Astrocyte (in vitro differentiated cells and primary cell): Measurements from ENCODE around the gene AOAH. TPM values are rescaled to one million over a fixed set of nuclear protein-coding genes. Genes with fewer than 3 reads are reported as not detected.

Source experiments
- DNase-seq: peaks from one replicate; pipeline ENCODE4 v3.0.0-alpha.2; 2010; ENCODE audit warnings: low read depth
- FAIRE-seq: peaks from 2 replicates; lab custom pipeline; 2011; peaks lifted over from hg19 to GRCh38; lab: Jason Lieb, UNC
- H2AFZ ChIP-seq: 2 replicates; pipeline ENCODE4 v1.6.0; 2012; ENCODE audit warnings: low read depth, low read length, inconsistent platforms
- H3K27ac ChIP-seq: 2 replicates; pipeline ENCODE4 v1.5.1; 2011; ENCODE audit warnings: low read depth, low read length, inconsistent platforms
- H3K27me3 ChIP-seq: 2 replicates; pipeline ENCODE4 v1.6.0; 2011; ENCODE audit warnings: low read length, inconsistent platforms; ENCODE audit not compliant: insufficient read depth
- H3K36me3 ChIP-seq: 2 replicates; pipeline ENCODE4 v1.5.1; 2011; ENCODE audit warnings: low read length, inconsistent platforms; ENCODE audit not compliant: insufficient read depth
- H3K4me1 ChIP-seq: 2 replicates; pipeline ENCODE4 v1.5.1; 2011; ENCODE audit warnings: low read length, inconsistent platforms; ENCODE audit not compliant: insufficient read depth
- H3K4me2 ChIP-seq: 2 replicates; pipeline ENCODE4 v1.6.0; 2012; ENCODE audit warnings: low read length, inconsistent platforms
- H3K4me3 ChIP-seq: 2 replicates; pipeline ENCODE4 v1.5.1; 2011; ENCODE audit warnings: low read depth, mild to moderate bottlenecking, low read length, inconsistent platforms; ENCODE audit not compliant: insufficient read depth
- H3K79me2 ChIP-seq: 2 replicates; pipeline ENCODE4 v1.6.0; 2012; ENCODE audit warnings: mild to moderate bottlenecking, low read length, inconsistent platforms; ENCODE audit not compliant: insufficient read depth
- H3K9ac ChIP-seq: 2 replicates; pipeline ENCODE4 v1.6.0; 2012; ENCODE audit warnings: mild to moderate bottlenecking, low read length, inconsistent platforms
- H3K9me3 ChIP-seq: 2 replicates; pipeline ENCODE4 v1.5.1; 2012; ENCODE audit warnings: low read depth, mild to moderate bottlenecking, low read length, inconsistent platforms; ENCODE audit not compliant: insufficient read depth
- H4K20me1 ChIP-seq: 2 replicates; pipeline ENCODE4 v1.6.0; 2012; ENCODE audit warnings: low read length, inconsistent platforms; ENCODE audit not compliant: insufficient read depth
- H3K27ac Mint-ChIP-seq: one replicate; pipeline ENCODE4 v1.8.0; 2021; ENCODE audit warnings: mild to moderate bottlenecking, mixed read lengths; ENCODE audit not compliant: unreplicated experiment
- H3K27me3 Mint-ChIP-seq: one replicate; pipeline ENCODE4 v1.8.0; 2021; ENCODE audit warnings: low read depth, mixed read lengths; ENCODE audit not compliant: unreplicated experiment
- H3K36me3 Mint-ChIP-seq: one replicate; pipeline ENCODE4 v1.8.0; 2021; ENCODE audit warnings: low read depth, mixed read lengths; ENCODE audit not compliant: unreplicated experiment
- H3K4me1 Mint-ChIP-seq: one replicate; pipeline ENCODE4 v1.8.0; 2021; ENCODE audit warnings: low read depth, mixed read lengths; ENCODE audit not compliant: unreplicated experiment
- H3K4me3 Mint-ChIP-seq: one replicate; pipeline ENCODE4 v1.8.0; 2021; ENCODE audit warnings: mild to moderate bottlenecking, moderate library complexity, mixed read lengths; ENCODE audit not compliant: unreplicated experiment
- H3K9me3 Mint-ChIP-seq: one replicate; pipeline ENCODE4 v1.8.0; 2021; ENCODE audit warnings: mild to moderate bottlenecking, mixed read lengths; ENCODE audit not compliant: unreplicated experiment
- EZH2 ChIP-seq: IDR thresholded peaks from 2 replicates; pipeline ENCODE4 v1.6.1; 2012; ENCODE audit warnings: mild to moderate bottlenecking, low read length, inconsistent platforms; ENCODE audit not compliant: insufficient read depth
- total RNA-seq: library from RNA; stranded (reverse); gene quantifications from 2 replicates; pipeline ENCODE4 v1.2.1, GENCODE V29; 2021
- TF ChIP-seq, protein P1 (sequence below): IDR thresholded peaks from 2 replicates; pipeline ENCODE4 v1.5.1; 2011; ENCODE audit warnings: low read depth, mild to moderate bottlenecking, inconsistent platforms, low read length, moderate library complexity; ENCODE audit not compliant: insufficient read depth

AOAH gene
- total RNA-seq, 1 donor from 2014 or later = not detected

DNA sequence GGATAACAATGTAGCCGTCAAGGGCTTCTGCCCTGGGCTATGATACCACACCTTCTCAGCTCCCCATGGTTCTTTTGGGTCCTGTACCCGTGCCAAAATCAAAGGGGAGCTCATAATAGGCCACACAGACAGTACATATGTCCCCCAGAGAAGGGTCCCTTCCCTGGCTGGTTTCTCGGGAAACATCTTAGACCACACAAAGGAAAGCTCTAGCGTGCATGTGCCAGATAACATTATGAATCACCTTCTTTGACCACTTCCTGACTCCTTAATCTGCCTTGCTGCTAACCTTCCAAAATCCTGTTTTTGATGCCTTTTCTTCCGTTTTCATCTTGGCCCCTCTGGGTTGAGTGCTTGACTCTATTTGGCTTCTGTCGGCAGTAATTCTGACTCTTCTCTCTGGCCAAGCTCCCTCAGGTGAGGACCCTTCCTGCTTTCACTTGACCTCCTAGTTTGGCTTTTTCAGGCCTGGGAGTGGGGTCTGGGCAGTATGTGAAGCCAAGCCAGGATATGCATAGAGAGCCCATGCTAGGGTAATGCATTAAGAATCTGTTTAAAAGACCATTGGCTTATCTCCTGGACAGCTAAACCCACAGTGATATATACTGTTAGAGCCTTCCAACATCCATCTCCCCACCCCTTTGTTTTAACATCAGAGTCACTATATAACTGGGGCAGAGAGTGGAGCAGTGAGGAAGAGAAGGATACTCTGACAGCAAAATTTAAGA lies 249.8 kb downstream of the AOAH start:
- TF ChIP-seq EZH2 = no peak
- TF ChIP-seq, protein P1, sequence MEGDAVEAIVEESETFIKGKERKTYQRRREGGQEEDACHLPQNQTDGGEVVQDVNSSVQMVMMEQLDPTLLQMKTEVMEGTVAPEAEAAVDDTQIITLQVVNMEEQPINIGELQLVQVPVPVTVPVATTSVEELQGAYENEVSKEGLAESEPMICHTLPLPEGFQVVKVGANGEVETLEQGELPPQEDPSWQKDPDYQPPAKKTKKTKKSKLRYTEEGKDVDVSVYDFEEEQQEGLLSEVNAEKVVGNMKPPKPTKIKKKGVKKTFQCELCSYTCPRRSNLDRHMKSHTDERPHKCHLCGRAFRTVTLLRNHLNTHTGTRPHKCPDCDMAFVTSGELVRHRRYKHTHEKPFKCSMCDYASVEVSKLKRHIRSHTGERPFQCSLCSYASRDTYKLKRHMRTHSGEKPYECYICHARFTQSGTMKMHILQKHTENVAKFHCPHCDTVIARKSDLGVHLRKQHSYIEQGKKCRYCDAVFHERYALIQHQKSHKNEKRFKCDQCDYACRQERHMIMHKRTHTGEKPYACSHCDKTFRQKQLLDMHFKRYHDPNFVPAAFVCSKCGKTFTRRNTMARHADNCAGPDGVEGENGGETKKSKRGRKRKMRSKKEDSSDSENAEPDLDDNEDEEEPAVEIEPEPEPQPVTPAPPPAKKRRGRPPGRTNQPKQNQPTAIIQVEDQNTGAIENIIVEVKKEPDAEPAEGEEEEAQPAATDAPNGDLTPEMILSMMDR = no peak
- peaks cover 12% of the 10 kb centered on the region for H3K4me1 ChIP-seq
- no peaks in the 10 kb centered on the region for H3K36me3 ChIP-seq
- FAIRE-seq = no peak
- H3K27ac Mint-ChIP-seq = peak overlapping the region; percentile 38
- peak overlapping the region; percentile 62 for H2AFZ ChIP-seq
- H3K4me3 ChIP-seq = peak overlapping the region; percentile 18
- H3K9me3 Mint-ChIP-seq = peaks cover 2% of the 10 kb centered on the region
- H3K9ac ChIP-seq = peak overlapping the region; percentile 17
- H3K9me3 ChIP-seq = no peaks in the 10 kb centered on the region
- no peaks in the 10 kb centered on the region for H4K20me1 ChIP-seq
- H3K27me3 Mint-ChIP-seq = peaks cover 1% of the 10 kb centered on the region
- no peaks in the 10 kb centered on the region for H3K36me3 Mint-ChIP-seq
- DNase-seq = peak; percentile 73
- H3K27me3 ChIP-seq = no peaks in the 10 kb centered on the region
- H3K79me2 ChIP-seq = no peaks in the 10 kb centered on the region
- H3K4me2 ChIP-seq = peak overlapping the region; percentile 66
- peaks cover 5% of the 10 kb centered on the region for H3K4me1 Mint-ChIP-seq
- no peak overlapping the region for H3K4me3 Mint-ChIP-seq
- H3K27ac ChIP-seq = peak overlapping the region; percentile 68

DNA sequence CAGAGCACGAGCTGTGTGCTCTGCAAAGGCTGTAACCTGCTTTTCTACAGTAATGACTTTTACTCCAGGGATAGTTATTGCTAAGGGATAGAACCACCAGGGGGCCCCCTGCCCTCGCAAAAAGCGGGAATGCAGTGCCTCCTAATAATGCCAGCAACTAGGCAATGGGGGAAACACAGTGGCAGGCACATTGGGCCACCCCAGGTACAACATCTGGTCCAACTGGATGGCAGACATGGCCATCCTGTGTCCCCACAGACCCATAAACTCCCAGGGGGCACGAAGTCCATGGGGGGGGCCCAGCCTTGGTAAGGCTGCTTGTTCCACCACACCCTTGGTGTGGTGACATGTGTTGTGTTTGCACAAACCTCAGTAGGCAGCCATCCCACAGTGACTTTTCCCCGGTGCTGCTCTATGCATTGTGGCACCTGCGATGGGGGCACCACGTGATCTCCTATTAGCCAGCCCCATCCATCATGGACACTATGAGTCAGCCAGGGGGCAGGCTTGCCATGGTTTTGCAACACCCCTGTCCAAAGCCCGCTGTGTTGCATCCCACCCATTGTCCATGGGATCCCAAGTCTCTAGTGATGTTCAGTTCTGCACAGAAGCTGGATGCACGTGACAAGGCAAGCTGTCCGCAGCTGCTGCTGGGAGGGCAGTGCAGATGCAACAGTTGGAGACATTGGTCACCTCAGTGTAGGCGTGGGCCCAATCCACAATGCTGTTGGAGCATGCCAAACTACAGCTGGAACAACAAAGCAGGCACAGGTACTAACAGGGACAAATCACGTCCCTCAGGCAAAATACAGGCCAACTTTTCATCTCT lies 250.6 kb downstream of the AOAH start:
- peak overlapping the region; percentile 66 for H3K4me2 ChIP-seq
- no peak overlapping the region for H3K27ac Mint-ChIP-seq
- peaks cover 1% of the 10 kb centered on the region for H3K27me3 Mint-ChIP-seq
- H3K4me3 Mint-ChIP-seq = no peak overlapping the region
- H3K4me1 ChIP-seq = peaks cover 12% of the 10 kb centered on the region
- peak overlapping the region; percentile 62 for H2AFZ ChIP-seq
- H3K4me3 ChIP-seq = no peak overlapping the region
- H3K27ac ChIP-seq = peak overlapping the region; percentile 68
- no peaks in the 10 kb centered on the region for H3K27me3 ChIP-seq
- no peak overlapping the region for H3K9ac ChIP-seq
- no peaks in the 10 kb centered on the region for H3K36me3 Mint-ChIP-seq
- H3K4me1 Mint-ChIP-seq = peaks cover 5% of the 10 kb centered on the region
- H3K79me2 ChIP-seq = no peaks in the 10 kb centered on the region
- H3K9me3 ChIP-seq = no peaks in the 10 kb centered on the region
- DNase-seq (peak; percentile 13), FAIRE-seq (no peak)
- H3K36me3 ChIP-seq = no peaks in the 10 kb centered on the region
- H3K9me3 Mint-ChIP-seq = peaks cover 2% of the 10 kb centered on the region
- no peaks in the 10 kb centered on the region for H4K20me1 ChIP-seq
- TF ChIP-seq, protein P1 = peak; percentile 34
- no peak for TF ChIP-seq EZH2
